HuH-7.5 (cell line): ENCODE data around the gene SIRT6.
"Not testable (repeated sequence)": the region's sequence is repeated elsewhere in the genome, so short reads cannot be mapped to it uniquely, and the experiment has no call there.

Experiments used
- DNase-seq: peaks from one replicate; pipeline ENCODE4 v3.0.0; 2011; ENCODE audit warnings: low spot score

The SIRT6 gene

DNA sequence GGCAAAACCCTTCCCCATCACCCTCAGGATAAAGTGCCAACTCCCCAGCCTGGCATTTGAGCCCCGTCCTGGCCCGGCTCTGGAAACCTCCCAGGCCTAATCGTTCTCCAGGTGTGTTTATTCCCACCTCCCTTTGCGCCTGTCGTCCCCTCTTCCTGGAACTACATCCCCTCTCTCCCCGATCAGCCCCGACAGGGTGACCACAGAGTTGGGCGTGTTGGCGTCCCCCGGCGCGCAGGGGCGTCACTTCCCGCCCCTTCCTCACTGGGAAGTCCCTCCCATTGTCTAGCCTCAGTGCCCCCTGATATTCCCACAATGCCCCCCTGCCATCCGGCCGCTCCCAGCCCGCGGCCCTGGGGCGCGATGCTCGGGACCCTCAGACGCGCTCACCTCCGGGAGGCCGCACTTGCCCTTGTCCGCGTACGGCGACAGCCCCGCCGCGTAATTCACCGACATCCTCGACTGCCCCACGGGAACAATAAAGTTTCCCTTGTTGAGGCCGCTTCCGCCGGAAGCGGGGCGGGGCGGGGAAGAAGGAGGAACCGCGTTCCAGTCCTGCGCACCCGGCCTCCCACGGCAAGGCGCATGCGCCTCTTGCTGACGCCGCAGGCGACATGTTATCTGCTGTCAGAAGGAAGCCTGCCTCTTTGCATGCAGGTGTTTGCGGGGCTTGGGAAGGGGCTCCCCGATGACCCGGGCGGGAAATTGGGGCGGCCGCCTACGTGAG is at the start of gene SIRT6, which contains the start of gene ANKRD24:
Gene SIRT6, minus strand, starts transcription at position 480 of the 727 bp plus-strand sequence. Its CDS starts 24 bp downstream, at position 456.
Gene ANKRD24, plus strand, starts transcription at position 606 of the 727 bp plus-strand sequence. CDS start 3,737 bp downstream, outside the sequence.
- DNase-seq: peak; percentile 99

DNA sequence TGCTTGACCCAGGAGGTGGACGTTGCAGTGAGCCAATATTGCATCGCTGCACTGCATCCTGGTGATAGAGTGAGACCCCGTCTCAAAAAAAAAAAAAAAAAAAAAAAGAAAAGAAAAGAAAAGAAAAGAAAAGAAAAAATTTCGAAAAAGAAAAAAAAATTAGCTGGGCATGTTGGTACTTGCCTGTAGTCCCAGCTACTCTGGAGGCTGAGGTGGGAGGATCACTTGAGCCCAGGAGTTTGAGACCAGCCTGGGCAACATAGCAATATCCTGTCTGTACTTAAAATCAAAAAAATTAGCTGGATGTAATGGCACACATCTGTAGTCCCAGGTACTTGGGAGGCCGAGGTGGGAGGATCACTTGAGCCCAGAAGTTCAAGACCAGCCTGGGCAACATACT is 49.8 kb upstream of the SIRT6 start:
- not testable (repeated sequence) for DNase-seq

DNA sequence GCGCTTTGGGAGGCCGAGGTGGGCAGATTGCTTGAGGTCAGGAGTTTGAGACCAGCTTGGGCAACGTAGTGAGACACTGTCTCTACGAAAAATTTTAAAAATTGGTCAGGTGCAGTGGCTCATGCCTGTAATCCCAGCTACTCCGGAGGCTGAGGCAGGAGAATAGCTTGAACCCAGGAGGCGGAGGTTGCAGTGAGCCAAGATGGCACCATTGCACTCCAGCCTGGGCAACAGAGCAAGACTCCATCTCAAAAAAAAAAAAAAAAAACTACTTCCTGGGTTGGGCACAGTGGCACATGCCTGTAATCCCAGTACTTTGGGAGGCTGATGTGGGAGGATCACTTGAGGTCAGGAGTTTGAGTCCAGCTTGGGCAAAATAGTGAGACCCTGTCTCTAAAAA is 49.2 kb upstream of the SIRT6 start:
- DNase-seq: not testable (repeated sequence)

DNA sequence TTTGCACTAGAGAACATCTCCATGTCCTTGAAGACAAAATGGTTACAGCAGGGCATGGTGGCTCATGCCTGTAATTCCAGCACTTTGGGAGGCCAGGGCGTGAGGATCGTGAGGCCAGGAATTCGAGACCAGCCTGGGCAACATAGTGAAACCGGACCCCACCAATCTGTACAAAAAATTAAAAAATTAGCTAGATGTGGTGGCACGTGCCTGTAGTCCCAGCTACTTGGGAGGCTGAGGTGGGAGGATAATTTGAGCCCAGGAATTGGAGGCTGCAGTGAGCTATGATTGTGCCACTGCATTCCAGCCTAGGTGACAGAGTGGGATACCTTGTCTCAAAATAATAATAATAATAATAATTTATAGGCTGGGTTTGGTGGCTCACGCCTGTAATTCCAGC is 47.9 kb upstream of the SIRT6 start:
- not testable (repeated sequence) for DNase-seq

DNA sequence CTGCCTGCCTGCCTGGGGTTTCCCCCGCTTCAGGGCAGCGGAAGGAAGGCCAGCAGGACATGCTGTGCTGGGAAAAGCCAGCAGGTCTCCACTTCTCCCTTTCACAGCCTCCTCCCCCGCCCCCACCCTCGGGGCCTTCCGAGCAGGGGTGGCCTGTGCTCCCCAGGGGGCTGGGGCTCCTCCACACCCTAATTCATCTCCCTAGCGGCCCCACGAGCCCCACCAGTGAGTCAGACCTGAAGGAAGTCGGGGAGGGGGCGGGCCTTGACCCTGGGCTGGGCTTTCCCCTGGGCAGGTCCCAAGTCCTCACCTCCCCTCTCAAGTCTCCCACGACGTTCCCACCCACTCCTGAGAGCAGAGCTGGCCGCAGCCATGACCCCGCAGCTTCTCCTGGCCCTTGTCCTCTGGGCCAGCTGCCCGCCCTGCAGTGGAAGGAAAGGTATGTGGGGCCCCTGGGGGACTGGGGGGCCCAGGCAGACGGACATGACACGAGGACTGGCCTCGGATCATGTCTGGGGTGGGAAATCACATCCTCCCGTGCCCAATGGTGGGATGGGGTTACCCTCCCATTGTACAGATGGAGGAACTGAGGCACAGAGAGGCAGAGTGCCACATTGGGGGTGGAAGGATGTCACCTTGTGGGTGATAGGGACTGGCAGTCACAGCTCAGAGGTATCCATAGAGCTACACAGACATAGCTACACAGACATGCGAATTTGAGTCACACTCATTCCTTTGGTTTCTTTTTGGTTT is 47.0 kb upstream of the SIRT6 start, which contains the start of gene EBI3:
Gene EBI3, plus strand, starts transcription at position 345 of the 753 bp plus-strand sequence. Its CDS starts 28 bp downstream, at position 373.
- DNase-seq: no peak

DNA sequence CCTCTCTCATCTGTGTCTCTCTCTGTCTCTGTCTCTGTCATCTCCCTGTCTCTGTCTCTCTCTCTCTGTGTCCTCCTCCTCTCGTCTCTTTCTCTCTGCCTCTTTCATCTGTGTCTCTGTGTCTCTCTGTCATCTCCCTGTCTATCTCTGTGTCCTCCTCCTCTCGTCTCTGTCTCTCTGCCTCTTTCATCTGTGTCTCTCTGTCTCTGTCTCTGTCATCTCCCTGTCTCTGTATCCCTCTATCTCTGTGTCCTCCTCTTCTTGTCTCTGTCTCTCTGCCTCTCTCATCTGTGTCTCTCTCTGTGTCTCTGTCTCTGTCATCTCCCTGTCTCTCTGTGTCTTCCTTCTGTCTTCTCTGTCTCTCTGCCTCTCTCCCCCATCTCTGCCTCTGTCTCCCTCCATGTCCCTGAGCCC is 46.4 kb upstream of the SIRT6 start:
- DNase-seq: no peak

DNA sequence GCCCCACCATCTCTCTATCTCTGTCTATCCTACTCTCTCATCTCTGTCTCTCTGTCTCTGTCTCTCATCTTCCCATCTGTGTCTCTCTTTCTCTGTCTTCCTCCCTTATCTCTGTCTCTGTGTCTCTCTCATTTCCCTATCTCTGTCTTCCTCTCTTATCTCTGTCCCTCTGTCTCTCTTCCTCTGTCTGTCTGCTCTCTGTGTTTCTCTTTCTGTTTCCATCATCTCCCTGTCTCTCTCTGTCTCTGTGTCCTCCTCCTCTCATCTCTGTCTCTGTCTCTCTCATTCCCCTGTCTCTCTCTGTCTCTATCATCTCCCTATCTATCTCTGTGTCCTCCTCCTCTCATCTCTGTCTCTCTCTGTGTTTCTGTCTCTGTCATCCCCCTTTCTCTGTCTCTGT is 45.4 kb upstream of the SIRT6 start:
- no peak for DNase-seq

DNA sequence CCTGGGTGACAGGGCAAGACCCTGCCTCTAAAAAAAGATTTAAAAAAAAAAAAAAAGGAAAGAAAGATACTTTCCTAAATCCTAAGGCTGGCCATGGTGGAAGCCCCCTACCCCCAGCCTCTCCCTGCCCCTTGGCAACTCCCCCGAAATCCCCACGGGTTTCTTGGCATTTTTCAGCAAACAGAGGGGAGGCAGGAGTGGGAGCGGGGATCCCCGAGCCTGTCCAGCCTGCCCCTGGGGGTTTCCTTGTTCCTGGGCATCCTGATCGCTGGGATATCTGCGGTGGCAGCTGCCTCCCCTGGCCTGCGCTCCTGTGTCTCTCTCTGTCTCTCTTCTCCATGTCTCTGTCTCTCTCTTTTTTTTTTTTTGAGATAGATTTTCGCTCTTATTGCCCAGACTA is 43.5 kb upstream of the SIRT6 start:
- DNase-seq: no peak

DNA sequence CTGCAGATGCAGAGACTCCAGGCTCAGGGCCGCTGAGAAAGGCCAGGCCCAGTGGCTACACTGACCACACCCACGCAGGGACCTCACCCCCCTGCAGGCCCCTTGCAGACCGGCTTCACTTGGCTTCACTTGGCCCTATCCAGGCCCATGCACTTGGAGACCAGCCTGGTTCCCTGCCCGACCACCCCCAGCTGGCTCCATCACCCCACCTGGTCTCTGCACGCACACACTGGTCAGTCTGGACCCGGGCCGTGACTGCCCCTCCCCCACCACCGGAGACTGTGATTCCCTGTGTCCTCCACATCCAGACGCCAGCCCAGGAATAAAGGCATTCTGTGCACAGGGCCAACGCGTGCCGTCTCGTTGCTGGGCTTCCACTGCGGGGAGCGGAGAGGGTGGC is 42.1 kb upstream of the SIRT6 start:
- no peak for DNase-seq

DNA sequence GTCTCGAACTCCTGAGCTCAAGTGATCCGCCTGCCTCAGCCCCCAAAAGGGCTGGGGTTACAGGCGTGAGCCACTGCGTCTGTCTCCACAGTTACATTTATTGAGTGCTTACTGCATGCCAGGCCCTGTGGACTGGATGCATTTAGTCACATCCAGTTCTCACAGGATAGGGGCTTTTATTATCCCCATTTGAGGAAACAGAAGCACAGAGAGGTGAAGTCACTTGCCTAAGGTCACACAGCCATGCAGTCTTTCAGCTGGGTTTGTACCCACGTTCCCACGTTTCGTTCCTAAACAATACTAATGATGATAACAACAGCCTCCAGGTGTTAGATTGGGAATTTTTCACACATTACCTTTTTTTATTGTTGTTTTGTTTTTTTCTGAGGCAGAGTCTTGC is 37.8 kb upstream of the SIRT6 start:
- no peak for DNase-seq

DNA sequence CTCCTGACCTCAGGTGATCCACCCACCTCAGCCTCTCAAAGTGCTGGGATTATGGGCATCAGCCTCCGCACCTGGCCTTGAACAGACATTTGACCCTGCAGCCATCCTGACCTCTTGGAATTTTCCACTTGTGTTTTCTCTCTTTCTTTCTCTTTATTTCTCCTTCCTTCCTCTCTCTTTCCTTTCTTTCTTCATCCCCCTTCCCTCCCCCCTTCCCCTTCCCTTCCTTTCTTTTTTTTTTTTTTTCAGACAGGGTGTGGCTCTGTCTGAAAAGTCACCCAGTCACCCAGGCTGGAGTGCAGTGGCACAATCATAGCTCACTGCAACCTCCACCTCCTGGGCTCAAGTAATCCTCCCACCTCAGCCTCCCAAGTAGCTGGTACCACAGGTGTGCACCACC is 36.2 kb upstream of the SIRT6 start:
- not testable (repeated sequence) for DNase-seq

DNA sequence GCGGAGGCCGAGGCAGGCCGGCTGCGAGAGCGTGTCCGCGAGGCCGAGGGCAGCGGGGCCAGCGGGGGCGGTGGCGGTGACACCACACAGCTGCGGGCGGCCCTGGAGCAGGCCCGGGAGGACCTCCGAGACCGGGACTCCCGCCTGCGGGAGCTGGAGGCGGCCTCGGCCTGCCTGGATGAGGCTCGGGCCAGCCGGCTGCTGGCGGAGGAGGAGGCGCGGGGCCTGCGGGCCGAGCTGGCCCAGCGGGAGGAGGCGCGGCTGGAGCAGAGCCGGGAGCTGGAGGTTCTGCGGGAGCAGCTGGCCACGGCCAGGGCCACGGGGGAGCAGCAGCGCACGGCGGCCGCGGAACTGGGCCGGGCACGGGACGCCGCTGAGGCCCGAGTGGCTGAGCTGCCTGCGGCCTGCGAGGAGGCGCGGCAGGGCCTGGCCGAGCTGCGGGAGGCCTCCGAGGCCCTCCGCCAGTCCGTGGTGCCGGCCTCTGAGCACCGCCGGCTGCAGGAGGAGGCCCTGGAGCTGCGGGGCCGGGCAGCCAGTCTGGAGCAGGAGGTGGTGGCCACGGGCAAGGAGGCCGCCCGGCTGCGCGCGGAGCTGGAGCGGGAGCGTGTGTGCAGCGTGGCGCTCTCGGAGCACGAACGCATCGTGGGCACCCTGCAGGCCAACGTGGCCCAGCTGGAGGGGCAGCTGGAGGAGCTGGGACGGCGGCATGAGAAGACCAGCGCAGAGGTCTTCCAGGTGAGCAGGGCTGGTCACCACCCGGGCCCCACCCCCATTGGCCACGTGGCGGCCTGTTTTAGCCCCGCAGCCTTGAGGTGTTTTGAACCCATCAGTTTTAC is 35.3 kb upstream of the SIRT6 start:
- no peak for DNase-seq

DNA sequence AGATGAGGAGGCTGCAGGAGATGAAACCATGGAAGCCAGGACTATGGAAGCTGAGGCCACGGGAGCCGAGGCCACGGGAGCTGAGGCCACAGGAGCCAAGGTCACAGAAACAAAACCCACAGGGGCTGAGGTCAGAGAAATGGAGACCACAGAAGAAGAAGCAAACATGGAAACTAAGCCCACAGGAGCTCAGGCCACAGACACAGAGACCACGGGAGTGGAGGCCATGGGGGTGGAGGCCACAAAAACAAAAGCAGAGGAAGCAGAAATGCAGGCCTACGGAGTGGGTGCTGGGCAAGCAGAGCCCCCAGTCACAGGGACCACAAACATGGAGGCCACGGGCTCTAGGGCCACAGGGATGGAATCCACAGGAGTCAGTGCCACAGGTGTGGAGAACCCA is 34.5 kb upstream of the SIRT6 start:
- DNase-seq: no peak

DNA sequence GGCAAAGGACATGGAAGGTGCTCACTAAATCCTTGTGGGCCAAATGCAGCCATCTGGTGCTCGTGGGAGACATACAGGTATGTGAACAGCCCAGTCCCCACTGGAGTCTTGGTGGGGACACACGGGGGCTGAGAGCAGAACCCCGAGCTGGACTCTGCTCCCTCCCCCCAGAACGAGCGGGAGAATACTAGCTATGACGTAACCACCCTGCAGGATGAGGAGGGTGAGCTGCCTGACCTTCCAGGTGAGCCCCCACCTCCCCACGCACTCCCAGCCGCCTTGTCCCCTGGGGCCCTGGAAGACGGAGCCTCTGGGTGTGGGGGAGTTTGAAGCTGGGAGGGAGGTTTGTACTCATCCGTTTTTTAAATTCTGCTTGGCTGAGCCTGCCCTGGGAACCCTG is 33.4 kb upstream of the SIRT6 start:
- no peak for DNase-seq

DNA sequence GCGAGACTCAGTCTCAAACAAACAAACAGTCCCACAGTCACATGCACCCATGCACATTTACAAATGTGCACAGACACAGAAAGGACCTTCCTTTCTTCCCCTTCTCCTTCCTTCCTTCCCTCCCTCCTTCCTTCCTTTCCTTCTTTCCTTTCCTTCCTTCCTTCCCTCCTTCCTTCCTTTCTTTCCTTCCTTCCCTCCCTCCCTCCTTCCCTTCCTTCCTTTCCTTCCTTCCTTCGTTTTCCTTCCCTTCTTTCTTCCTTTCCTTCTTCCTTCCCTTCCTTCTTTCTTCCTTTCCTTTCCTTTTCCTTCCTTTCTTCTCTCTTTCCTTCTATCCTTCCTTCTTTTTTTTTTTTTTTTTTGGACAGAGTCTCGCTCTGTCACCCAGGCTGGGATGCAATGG is 30.8 kb upstream of the SIRT6 start:
- DNase-seq: no peak

DNA sequence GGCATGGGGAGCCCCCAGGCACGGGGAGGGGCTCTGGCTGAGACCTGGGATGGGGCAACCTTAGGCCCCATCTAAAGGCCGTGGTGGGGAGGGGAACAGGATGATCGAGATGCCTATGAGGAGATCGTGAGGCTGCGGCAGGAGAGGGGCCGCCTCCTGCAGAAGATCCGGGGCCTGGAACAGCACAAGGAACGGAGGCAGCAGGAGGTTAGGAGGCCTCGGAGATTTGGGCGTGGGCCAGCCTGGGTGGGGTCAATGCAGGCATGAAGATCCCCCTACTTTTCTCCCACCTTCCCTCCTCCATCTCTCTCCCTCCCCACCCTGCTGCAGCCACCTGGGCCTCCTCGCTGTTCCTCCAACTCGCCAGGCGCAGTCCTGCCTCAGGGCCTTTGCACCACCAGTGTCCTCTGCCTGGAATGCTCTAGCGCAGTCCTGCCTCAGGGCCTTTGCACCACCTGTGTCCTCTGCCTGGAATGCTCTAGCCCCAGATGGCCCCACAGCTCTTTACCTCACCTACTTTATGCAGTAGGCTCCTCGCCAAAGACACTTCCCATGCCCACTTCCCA is 27.9 kb upstream of the SIRT6 start:
- DNase-seq: no peak

DNA sequence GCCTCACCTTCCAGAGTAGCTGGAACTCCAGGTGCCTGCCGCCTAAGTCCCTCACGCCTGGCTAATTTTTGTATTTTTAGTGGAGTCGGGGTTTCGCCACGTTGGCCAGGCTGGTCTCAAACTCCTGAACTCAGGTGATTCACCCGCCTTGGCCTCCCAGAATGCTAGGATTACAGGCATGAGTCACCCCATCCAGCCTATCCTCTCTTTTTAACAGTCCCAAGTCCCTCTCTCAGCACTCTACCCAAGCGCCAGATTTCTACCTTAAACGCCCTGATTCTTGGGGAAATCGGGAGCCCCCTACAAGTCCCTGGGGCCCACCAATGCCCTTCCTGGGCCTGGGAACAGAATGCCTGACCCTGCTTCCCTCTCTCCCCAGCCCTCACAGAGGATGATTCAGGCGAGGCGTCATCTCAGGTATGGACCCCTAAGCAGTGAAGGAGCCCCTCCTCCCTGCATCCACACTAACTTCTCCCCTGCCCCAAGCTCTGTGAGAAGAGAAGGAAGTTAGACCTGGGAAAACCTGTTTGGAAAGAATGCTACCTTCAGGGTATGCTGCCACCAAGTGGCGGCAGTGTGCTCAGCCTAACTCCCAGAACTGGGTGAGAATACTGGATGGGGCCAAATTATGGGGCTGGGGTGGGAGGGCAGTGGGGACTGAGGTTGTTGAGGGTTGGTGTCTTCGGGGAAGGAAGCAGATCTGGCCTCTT is 26.2 kb upstream of the SIRT6 start:
- peak; percentile 81 for DNase-seq

DNA sequence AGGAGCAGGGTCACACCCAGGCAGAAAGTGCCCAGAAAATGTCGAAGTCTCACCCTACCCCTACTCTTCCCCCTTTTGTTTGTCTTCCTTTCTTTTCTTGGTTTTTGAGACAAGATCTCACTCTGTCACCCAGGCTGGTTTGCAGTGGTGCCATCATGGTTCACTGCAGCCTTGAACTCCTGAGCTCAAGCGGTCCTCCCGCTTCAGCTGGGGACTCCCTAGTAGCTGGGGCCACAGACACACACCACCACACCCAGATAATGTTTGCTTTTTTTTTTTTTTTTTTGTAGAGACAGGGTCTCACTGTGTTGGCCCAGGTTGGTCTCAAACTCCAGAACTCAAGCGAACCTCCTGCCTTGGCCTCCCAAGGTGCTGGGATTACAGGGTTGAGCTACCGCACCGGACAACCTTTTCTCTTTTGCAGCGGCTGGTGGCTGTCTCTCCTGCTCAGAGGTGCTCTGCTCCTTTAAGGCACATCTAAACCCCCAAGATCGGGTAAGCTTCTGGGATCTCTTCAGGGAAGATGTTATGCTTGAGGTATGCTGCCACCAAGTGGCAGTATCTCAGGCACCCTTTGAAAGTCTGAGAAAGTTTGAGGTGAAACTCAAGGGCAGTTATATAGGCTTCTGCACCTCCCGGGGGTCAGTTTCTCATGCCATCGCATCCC is 24.6 kb upstream of the SIRT6 start:
- peak; percentile 57 for DNase-seq

DNA sequence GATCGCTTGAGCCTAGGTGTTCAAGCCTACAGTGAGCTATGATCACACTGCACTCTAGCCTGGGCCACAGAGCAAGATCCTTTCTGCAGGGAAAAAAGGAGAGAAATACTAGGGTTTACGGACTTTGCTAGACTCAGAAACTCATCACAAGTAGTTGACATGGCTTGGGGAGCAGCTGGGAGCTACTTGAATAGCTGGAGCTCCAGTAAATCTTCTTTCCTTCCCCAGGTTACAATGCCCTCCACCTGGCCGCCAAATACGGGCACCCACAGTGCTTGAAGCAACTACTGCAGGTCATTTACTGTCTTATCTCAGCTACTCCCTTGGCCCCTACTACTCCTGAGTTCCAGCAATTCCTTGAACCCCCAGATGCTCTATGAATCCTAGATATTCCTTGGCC is 19.4 kb upstream of the SIRT6 start:
- DNase-seq: no peak

DNA sequence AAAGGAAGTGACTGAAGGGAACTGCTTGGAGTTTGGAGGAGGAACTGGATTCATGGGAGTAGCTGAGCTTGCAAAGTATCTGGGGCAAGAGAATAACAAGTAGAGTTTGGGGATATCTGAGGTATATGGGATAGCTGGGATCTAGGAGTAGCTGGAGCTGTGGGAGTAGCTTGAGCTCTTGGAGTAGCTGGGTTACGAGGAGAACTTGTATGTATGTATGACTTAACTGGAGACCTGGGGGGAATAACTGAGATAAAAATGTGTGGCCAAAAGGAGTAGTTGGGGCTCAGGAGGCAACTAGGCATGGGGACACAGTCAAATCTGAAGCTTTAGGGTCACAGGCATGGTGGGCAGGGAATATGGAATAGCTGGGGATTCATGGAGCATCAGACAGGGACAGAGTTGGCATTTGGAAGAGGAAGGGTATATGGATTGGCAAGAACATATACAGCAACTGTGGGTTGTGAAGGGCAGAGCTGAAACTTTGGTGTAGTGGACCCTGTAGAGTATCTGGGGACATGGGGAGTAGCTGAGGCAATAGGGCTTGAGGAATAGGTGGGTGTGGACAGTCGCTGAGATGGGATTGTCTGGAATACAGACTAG is 18.7 kb upstream of the SIRT6 start:
- no peak for DNase-seq
